GM21717 (cell line): ENCODE measurements around the gene DYNLL2.
"Not testable (repeated sequence)": the region's sequence is repeated elsewhere in the genome, so short reads cannot be mapped to it uniquely, and the experiment has no call there.

ENCODE experiments used
- ATAC-seq: cut with Tn5 transposase; IDR thresholded peaks from one replicate; pipeline ENCODE4 v1.9.1; 2021; ENCODE audit warnings: mild to moderate bottlenecking, moderate library complexity; ENCODE audit not compliant: unreplicated experiment

DYNLL2 gene

GRCh38 chr17:58097384-58098088 is 14.3 kb downstream of the DYNLL2 start:
- no peak for ATAC-seq

GRCh38 chr17:58100506-58100905 is 17.3 kb downstream of the DYNLL2 start:
- no peak for ATAC-seq

GRCh38 chr17:58101898-58102297 is 18.7 kb downstream of the DYNLL2 start:
- ATAC-seq = not testable (repeated sequence)

- ATAC-seq = no peak
Measured at GRCh38 chr17:58105093-58105492, 21.9 kb downstream of the DYNLL2 start.

- ATAC-seq = no peak
Measured at GRCh38 chr17:58107306-58107705, 24.1 kb downstream of the DYNLL2 start.

GRCh38 chr17:58109197-58109596 is 26.0 kb downstream of the DYNLL2 start:
- no peak for ATAC-seq

GRCh38 chr17:58110012-58110411 is 26.8 kb downstream of the DYNLL2 start:
- ATAC-seq = no peak

- no peak for ATAC-seq
Measured at GRCh38 chr17:58111676-58112075, 28.5 kb downstream of the DYNLL2 start.

- no peak for ATAC-seq
Measured at GRCh38 chr17:58112970-58113631, 29.9 kb downstream of the DYNLL2 start.

- no peak for ATAC-seq
Measured at GRCh38 chr17:58113947-58114346, 30.7 kb downstream of the DYNLL2 start.

GRCh38 chr17:58117382-58117781 is 34.2 kb downstream of the DYNLL2 start:
- ATAC-seq = no peak

- no peak for ATAC-seq
Measured at GRCh38 chr17:58119491-58119890, 36.3 kb downstream of the DYNLL2 start.

GRCh38 chr17:58120195-58120822 is 37.1 kb downstream of the DYNLL2 start:
- no peak for ATAC-seq

GRCh38 chr17:58121925-58122324 is 38.7 kb downstream of the DYNLL2 start:
- no peak for ATAC-seq

GRCh38 chr17:58127846-58128245 is 44.6 kb downstream of the DYNLL2 start:
- no peak for ATAC-seq

GRCh38 chr17:58132697-58133096 is 49.5 kb downstream of the DYNLL2 start:
- not testable (repeated sequence) for ATAC-seq

- no peak for ATAC-seq
Measured at GRCh38 chr17:58136669-58137279, 53.6 kb downstream of the DYNLL2 start.

GRCh38 chr17:58141505-58141904 is 58.3 kb downstream of the DYNLL2 start:
- no peak for ATAC-seq

- ATAC-seq = not testable (repeated sequence)
Measured at GRCh38 chr17:58143335-58143734, 60.1 kb downstream of the DYNLL2 start.

- no peak for ATAC-seq
Measured at GRCh38 chr17:58144801-58145200, 61.6 kb downstream of the DYNLL2 start.
